IMR-90 (cell line): ENCODE measurements around the gene TSACC.

ENCODE experiments used
- CTCF ChIP-seq: conservative IDR thresholded peaks from 2 replicates; pipeline ENCODE4 v1.5.1; 2012; ENCODE audit warnings: mild to moderate bottlenecking, low read depth, low read length, improper control_type of control experiment
- MAFK ChIP-seq: IDR thresholded peaks from 2 replicates; pipeline ENCODE4 v1.6.1; 2012; ENCODE audit warnings: low read depth, low read length, improper control_type of control experiment
- POLR2A ChIP-seq: IDR thresholded peaks from 2 replicates; pipeline ENCODE4 v1.6.1; 2012; ENCODE audit warnings: mild to moderate bottlenecking, low read depth, low read length
- RAD21 ChIP-seq: IDR thresholded peaks from 2 replicates; pipeline ENCODE4 v1.6.1; 2012; ENCODE audit warnings: low read length, improper control_type of control experiment

GRCh38 chr1:156382561-156382960 lies 44.2 kb downstream of the TSACC start:
- TF ChIP-seq POLR2A (no peak), CTCF (no peak), RAD21 (no peak), MAFK (no peak)
